ELR (cell line): Measurements from ENCODE around the gene SQSTM1.

Experiments used
- DNase-seq: peaks from one replicate; pipeline ENCODE4 v3.0.0-alpha.2; 2015; ENCODE audit warnings: low read depth

Gene SQSTM1

DNA sequence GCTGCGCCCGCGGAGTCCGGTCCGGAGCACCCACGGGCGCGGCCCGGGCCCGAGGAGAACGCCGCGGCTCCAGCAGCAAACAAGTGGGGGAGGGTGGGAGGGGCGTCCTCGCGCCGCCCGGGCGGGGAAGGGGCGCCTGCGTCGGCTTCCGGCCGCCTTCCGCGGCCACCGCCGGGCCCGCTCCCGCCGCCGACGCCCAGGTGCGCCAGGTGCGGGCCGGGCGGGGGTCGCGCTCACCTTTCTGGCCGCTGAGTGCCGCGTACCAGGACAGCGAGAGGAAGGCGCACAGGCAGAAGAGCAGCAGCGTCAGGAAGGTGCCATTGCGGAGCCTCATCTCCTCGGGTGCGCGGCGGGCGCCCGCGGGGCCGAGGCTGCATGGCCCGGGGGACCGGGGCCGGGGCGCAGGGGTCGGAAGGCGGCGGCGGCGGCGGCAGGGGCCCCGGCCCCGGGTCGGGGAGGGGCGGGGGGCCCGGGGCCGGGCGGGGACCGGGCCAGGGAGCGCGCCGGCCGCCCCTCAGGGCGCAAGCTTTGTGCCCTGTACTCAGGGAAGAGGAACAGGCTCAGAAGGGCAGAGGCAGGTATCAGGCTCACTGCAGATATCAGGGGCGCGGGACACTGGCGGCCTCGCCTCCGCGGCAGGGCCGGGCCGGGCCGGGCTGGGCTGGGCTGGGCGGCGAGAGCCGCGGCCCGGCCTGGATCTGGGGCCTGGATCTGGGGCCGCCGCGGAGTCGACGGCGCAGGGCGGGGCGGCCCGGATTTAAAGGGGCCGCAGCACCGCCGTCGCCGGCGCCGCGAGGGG is 14.3 kb upstream of the SQSTM1 start, which contains the start of gene MGAT4B:
Gene MGAT4B, minus strand, starts transcription at position 617 of the 799 bp plus-strand sequence. Its CDS starts 283 bp downstream, at position 334.
- peak; percentile 82 for DNase-seq

DNA sequence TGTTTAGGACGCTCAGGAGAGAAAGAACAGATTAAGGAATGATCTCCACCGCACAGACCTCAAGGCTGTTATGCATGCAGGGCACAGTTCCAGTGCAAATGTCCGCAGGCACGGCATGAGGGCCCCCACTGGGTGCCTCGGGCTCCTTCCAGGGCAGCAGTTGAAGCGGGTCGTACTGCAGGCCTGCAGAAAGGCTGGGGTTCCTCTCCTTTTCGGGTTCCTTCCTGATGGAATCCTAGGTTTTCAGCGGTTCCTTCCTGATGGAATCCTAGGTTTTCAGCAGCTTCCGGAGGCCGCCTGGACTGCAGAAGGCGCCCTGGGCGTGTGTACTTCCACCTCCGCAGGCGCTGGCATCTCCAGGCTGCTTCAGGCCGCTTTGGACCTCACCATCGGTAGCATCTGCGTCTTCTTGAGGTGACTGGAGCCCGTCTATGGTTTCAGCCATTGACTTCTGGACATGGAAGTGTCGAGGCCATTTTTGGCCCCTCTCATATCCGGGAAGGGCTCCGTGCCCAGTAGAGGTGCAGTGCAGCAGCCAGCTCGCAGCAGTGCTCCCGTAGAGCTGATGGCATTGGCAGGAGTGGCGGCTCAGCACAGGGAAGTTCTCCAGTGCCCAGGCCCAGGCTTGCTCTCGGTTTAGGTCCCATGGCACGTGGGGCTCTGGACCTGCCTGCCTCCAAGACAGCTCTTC is 8.4 kb upstream of the SQSTM1 start:
- DNase-seq: no peak

DNA sequence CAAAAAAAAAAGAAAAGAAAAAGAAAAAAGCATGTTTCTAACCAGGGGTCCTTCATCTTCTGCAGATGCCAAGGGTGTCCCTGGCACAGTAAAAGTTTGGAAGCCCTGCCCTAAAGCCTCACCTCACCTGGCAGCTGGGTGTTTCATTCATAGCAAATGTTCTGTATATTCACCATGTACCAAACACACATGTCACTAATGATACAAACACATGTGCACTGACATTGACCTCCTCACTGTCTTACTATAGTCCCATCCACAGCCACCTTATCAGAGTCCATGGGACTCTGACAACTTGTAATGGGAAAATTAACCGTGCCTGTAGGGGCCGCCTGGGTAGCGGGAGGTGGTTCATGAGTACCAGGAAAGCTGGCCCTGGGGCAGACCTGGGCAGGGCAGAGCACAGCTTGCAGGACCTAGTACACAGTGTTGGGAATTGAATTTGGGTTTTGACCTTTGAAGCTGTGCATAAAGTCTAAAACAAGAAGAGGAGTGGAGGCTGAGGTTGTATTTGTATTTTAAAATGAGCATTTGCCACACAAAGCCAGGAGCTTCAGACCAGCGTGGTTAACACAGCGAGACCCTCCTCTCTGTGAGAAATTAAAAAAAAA is 7.6 kb upstream of the SQSTM1 start:
- DNase-seq: no peak

- DNase-seq: no peak
Observed at GRCh38 chr5:179814090-179814489, 6.6 kb upstream of the SQSTM1 start.

DNA sequence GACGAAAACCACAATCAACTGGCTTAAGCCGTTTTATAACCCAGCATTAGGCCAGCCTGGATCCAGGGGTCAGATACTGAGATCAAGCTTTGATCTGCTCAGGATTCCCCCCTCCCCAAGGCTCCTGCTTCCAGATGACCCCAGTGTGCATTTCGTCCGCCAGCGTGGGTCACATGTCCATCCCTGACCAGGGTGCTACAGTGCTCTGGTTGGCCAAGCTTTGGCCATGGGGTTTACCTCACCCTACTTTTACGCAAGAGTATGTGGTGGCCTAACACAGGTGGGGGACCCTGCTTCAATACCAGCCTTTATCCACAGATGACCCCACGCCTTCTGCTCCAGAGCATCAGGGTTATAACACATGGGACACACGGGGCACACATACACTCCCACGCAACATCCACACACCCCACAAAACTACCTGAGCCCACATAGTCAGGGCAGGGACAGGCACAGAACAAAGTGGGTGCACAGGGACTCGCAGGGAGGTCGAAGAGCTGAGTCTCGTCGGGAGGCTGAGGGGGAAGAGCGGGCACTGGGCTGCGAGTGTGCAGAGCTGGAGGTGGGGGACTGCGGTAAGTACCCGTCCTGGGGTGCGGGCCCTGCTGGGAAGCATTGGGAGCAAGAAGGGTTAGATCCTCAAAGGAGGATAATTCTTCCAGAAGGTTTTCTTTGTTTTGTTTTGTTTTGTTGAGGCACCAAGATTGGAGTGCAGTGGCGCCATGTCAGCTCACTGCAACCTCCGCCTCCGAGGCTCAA is 5.0 kb upstream of the SQSTM1 start:
- no peak for DNase-seq

DNA sequence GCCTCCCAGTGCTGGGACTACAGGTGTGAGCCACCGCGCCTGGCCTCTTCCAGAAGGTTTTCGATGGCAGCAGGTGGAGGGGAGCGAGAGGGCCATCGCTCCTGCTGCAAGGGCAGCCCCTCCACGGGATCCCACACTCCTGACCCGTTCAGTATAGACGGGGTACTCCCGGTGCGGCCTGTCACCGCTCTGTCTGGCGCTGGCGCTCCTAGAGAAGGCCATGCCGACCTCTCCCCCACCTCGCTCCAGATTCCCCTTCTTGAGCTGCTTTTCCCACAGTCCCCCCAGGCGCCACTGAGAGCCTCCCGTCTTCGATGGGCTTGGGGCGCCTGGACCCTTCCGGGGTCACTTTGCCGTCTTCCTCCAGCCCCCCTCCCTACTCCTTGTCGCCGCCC is 4.3 kb upstream of the SQSTM1 start:
- DNase-seq: no peak

DNA sequence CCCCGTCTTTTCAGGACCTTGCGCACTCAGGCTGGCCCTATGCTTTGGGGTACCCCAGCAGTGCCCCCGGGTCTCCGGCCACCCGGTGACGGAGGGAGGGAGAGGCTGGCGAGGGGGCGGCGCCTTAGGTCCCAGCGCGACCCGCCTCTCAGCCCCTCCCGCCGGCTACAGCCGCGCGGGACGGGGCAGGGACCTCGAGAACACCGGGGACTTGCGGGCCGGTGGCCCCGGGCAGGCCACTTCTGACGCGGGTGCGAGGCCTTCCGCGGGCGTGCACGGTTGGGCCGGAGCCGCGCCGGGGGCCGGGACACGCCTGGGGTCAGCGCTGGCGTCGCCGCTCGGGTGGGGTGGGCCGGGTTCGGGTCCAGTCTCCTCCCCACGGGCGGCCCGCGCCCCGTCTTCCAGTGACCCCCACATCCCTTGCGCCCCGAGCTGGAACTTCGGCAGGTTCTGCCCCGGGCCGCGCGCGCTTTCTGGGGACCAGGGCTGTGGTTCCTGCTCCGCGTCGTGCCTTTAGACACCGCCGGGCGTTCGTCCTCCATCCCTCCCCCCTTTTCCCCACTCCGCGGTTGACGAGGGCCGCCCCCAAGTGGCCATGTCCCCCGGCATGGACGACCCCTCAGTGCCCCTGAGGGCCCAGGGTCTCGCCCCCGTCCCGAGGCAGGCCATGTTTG is 3.8 kb upstream of the SQSTM1 start:
- DNase-seq: no peak

DNA sequence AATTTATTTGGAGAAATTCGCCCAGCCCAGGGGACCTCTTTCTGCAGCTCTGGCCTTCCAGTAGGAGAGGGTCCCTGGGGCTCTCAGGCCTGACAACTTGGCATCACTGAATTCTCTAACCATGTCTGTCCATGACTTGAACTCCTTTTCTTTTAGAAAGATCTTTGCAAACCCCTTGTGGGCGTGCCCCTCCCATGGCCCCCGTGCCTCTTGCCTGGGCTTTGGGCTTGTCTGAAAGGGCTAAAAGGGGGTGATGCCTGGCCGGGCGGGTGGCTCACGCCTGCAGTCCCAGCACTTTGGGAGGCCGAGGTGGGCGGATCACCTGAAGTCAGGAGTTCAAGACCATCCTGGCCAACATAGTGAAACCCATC is 3.2 kb upstream of the SQSTM1 start:
- no peak for DNase-seq

- DNase-seq: no peak
Observed at GRCh38 chr5:179817890-179818745, 2.6 kb upstream of the SQSTM1 start.

- peak; percentile 96 for DNase-seq
Observed at GRCh38 chr5:179818746-179819295, 1.9 kb upstream of the SQSTM1 start.

GRCh38 chr5:179819296-179820126 is 1.2 kb upstream of the SQSTM1 start:
- peak; percentile 84 for DNase-seq

GRCh38 chr5:179820127-179820482 is 600 bp upstream of the SQSTM1 start:
- DNase-seq: no peak

GRCh38 chr5:179821298-179822058 is 773 bp downstream of the SQSTM1 start:
- peak; percentile 94 for DNase-seq

DNA sequence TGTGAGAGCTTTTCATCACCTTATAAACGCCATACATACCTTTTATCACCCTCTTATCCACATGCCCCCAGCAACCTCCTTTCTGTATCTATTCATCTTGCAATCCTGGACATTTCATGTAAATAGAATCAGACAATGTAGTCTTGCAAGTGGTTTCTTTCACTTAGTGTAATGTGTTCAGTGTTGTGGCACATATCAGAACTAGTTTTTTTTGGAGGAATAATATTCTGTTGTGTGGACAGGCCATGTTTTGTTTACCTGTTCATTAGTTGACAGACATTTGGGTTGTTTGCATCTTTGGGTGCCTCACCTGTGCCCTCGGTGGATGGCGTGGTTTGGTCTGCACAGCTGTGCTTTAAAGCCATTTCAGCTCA is 1.3 kb downstream of the SQSTM1 start:
- no peak for DNase-seq

- DNase-seq: no peak
Observed at GRCh38 chr5:179822444-179822990, 1.8 kb downstream of the SQSTM1 start.

DNA sequence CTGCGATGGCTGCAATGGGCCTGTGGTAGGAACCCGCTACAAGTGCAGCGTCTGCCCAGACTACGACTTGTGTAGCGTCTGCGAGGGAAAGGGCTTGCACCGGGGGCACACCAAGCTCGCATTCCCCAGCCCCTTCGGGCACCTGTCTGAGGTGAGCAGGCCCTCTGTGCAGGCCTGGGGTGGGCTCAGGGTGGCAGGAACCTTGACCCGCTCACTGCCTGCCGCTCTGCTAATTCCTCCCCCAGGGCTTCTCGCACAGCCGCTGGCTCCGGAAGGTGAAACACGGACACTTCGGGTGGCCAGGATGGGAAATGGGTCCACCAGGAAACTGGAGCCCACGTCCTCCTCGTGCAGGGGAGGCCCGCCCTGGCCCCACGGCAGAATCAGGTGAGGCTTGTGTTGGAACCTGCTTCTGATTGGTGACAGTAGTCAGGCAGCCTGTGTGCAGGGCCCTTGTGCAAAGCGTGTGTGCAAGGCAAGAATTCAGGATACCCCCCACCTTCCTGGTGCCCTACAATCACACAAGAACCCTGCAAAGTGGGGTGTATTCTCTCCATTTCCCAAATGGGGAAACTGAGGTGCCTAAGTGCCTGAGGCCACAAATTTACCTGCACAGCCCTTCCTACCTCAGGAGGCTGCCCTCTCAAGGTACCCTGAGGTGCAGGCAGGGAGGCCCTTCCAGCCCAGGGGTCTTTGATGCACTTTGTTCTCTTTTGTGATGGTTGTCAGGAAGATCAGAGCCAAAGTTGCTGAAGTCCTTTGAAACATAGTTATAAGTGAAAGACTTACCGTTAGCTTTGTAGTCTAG is 3.4 kb downstream of the SQSTM1 start:
- no peak for DNase-seq

- DNase-seq: no peak
Observed at GRCh38 chr5:179824745-179825112, 4.0 kb downstream of the SQSTM1 start.

- no peak for DNase-seq
Observed at GRCh38 chr5:179825655-179826182, 5.0 kb downstream of the SQSTM1 start.
